Measurements from ENCODE around the gene ERRFI1.
"Not testable (repeated sequence)": the region's sequence is repeated elsewhere in the genome, so short reads cannot be mapped to it uniquely, and the experiment has no call there.

The ERRFI1 gene

DNA sequence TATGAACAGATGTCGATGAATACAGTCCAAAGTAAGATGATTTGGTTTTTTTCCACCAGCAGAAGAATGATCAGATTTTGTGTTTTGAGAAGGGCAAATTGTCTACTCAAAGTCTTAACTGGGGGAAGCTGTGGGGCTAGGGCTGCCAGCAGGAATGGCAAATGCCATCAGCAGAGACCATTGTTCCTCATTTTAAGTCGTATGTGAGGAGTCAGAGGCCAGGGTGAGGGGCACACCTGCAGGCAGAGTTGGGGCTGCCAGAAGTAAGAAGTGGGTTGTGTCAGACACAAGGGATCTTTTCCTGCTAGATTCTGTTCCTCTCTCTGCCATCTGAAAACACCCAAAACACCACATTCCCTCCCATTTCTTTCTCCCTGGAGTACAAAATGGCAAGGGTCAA lies 55.9 kb downstream of the ERRFI1 start:
- no peak for DNase-seq (ENCODE audit: low read depth, low spot score)

DNA sequence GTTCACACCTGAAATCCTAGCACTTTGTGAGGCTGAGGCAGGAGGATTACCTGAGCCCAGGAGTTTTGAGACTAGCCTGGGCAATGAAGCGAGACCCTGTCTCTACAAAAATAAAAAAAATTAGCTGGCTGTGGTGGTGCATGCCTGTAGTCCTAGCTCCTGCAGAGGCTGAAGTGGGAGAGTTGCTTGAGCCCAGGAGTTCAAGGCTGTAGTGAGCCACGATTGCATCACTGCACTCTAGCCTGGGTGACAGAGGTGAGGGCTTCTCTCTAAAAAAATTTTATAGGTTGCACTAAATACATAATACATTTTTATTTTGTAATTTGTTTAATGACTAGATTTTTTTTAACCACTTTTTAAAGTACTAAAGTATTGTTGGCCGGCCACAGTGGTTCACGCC lies 58.5 kb downstream of the ERRFI1 start:
- DNase-seq (ENCODE audit: low read depth, low spot score): no peak

DNA sequence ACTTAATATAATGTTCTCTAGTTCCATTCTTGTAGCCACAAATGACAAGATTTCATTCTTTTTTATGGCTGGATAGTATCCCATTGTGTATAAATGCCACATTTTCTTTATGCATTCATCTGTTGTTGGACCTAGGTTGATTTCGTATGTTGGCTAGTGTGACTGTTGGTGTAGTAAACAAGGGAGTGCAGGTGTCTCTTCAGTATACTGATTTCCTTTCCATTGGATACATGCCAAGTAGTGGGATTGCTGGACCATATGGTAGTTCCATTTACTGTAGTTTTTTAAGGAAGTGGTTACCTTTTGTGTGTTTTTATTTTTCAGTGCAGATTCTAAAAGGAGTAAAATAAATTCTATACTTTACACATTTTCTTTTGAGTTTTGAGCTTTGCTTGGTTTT lies 58.9 kb downstream of the ERRFI1 start:
- no peak for DNase-seq (ENCODE audit: low read depth, low spot score)

DNA sequence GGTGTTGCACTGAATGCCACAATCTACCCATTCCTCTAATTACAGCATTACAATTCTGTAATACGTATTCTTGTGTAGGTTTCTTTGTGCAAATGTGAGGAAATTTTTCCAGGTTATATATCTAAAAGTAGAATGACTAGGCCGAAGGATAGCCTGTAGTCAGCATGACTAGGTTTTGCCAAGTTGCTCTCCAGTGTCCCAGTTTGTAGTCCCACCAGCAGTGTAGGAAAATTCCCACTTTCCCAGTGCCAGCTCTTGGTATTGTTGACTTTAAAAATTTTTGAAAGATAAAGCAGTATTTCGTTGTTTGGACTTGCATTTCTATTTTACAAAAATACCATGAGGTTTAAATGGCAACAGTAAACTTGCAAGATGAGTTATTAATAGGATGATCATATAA lies 61.6 kb downstream of the ERRFI1 start:
- no peak for DNase-seq (ENCODE audit: low read depth, low spot score)

DNA sequence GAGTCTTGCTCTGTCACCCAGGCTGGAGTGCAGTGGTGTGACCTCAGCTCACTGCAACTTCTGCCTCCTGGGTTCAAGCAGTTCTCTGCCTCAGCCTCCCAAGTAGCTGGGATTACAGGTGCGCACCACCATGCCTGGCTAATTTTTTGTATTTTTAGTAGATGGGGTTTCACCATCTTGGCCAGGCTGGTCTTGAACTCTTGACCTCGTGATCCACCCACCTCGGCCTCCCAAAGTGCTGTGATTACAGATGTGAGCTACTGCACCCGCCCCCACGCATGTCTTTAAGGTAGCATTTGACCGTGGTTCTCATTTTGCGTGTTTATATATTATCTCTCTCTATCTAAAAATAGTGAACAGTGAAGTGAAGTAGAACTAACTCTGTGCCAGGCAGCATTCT lies 62.3 kb downstream of the ERRFI1 start:
- DNase-seq (ENCODE audit: low read depth, low spot score): not testable (repeated sequence)

DNA sequence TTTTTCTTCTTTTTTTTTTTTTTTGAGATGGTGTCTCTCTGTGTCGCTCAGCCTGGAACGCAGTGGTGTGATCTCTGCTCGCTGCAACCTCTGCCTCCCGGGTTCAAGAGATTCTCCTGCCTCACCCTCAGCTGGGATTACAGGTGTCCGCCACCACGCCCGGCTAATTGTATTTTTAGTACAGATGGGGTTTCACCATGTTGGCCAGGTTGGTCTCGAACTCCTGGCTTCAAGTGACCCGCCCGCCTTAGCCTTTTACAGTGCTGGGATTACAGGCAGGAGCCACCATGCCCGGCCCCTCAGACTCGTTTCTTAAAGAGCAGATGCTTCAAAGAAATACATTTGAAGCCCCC lies 62.8 kb downstream of the ERRFI1 start:
- not testable (repeated sequence) for DNase-seq (ENCODE audit: low read depth, low spot score)

DNA sequence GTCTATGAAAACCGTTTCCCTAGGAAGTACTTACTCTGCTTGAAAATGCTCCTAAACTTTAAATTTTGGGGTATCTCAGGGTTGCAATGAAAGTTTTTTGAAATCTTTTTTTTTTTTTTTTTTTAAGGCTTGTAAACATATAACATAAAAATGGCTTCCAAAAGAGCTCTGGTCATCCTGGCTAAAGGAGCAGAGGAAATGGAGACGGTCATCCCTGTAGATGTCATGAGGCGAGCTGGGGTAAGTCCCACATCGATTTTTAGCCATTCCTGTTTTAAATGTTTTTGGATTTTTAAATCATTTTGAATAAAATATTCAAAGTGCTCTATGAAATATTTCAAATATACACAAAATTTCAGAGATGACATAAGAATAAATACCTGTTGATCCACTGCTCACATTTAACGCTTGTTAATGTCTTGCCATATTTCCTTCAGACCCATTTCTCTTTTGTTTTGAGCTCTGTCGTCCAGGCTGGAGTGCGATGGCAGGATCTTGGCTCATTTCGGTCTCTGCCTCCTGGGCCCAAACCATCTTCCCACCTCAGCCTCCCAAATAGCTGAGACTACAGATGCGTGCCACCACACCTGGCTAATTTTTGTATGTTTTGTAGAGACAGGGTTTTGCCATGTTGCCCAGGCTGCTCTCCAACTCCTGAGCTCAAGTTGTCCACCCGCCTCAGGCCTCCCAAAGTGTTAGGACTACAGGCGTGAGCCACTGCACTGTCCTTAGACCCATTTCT lies 63.3 kb downstream of the ERRFI1 start:
- DNase-seq (ENCODE audit: low read depth, low spot score): no peak

DNA sequence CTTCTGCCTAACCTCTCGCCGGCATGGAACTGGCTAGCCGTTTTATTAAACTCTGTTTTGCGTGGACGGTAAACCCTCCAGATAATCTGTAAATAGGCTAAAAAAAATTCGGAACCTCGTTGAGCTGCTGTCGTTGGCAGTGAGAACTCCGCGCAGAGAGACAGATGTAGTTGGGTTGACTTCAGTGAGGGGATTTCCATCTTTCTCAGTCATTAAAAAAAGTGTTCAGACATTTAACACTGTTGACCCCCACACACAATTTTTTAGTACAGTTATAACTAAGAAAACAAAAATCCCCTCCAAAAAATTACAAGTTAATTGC lies 64.1 kb downstream of the ERRFI1 start:
- no peak for DNase-seq (ENCODE audit: low read depth, low spot score)

Measured in ELF-1 (cell line).